AG09319 (cell line): ENCODE measurements around the gene CXorf58.

ENCODE experiments used
- DNase-seq: peaks from one replicate; pipeline ENCODE4 v3.0.0-alpha.2; 2010; ENCODE audit warnings: low read depth; ENCODE audit errors: extremely low read depth
- TF ChIP-seq, protein P1 (sequence below): IDR thresholded peaks from 2 replicates; pipeline ENCODE4 v1.5.1; 2011; ENCODE audit warnings: low read depth, mild to moderate bottlenecking, inconsistent platforms, low read length, moderate library complexity

CXorf58 gene

DNA sequence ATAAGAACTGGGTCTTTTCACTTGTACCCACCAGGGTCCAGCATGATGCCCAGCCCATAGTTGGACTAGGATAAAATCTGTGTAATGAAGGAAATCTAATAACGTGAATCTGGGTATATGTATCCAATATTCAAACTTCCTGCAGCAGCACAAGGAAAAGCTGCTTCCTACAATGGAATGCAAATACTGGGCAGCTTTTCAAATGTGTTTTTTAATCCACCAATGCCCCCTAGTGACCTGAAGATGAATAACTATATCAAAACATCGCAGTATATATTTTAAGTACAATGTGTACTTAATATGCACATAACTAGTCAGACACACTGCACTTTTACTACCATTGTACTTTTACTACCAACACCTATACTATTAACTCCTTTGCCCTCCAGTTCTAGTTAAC is 5.4 kb upstream of the CXorf58 start:
- DNase-seq: peak; percentile 18
- TF ChIP-seq, protein P1, sequence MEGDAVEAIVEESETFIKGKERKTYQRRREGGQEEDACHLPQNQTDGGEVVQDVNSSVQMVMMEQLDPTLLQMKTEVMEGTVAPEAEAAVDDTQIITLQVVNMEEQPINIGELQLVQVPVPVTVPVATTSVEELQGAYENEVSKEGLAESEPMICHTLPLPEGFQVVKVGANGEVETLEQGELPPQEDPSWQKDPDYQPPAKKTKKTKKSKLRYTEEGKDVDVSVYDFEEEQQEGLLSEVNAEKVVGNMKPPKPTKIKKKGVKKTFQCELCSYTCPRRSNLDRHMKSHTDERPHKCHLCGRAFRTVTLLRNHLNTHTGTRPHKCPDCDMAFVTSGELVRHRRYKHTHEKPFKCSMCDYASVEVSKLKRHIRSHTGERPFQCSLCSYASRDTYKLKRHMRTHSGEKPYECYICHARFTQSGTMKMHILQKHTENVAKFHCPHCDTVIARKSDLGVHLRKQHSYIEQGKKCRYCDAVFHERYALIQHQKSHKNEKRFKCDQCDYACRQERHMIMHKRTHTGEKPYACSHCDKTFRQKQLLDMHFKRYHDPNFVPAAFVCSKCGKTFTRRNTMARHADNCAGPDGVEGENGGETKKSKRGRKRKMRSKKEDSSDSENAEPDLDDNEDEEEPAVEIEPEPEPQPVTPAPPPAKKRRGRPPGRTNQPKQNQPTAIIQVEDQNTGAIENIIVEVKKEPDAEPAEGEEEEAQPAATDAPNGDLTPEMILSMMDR: peak; percentile 47

DNA sequence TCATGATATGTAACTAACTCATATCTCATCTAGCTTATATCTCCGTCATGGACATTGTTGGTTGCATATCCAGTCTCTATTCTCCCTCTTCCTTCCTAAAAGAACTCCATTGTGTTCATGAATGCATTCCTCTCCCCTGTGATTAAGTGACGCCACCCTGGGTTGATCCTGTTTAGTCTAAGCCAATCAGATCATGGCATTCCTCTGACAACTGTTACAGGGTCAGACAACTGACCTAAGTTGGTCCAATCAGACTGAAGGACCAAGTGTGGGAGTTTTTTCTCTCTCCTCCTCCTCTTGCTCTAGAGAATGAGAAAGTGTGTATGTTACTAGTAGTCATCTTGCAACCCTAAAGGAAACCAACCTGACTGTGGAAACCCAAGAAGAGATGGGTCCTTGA is 3.7 kb upstream of the CXorf58 start:
- TF ChIP-seq, protein P1: no peak
- no peak for DNase-seq

DNA sequence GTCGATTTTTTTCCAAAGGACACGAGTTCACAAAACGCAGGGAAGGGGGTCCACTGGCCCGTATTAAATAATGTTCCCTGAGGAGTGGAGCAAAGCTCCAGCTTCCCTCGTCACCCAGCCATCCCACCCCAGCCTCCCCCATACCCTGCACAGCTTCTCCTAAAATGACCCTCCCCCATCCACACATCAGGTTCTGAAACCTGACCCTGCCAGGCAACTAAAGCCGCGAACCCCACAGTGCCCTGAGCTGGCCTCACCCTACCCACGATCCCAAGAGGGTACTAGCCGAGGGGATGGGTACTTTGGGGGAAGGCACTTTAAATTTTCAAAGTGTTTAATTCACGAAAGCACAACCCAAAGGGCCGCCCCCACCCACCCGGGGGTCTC is 702 bp upstream of the CXorf58 start:
- DNase-seq: no peak
- TF ChIP-seq, protein P1: no peak

DNA sequence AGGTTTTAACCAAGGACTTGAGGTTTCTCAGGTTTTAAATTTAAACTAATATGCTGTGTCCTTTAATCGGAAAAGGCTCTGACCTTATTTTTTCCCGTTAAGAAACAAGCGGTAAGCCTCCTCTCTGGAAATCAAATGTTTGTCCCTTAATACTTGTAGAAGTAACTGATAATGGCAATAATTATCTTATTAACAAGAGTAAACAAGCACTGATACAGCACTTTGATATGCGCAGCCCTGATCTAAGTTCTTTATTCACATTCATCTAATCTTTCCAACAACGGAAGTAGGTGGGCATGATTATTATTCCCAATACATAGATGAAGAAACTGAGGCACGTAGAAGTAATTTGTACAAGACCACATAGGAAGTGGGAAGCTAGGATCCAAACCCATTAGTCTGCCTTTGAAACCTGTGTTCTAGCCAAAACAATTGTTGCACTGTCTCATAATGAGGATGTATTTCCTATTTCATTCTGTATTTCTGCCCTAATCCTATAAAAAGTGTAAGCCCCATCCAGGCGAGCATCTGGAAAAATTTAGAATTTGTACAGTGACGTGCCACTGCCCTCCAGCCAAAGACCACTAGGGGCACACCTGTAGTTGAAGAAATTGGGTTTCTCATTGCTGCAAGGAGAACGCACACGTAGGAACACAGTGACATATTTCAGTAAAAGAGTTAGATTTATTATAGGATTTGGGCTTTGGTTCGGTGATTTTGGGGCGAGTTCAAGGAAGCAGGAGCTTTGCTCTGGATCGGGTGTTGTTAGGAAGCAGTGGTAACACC is 606 bp downstream of the CXorf58 start:
- DNase-seq: no peak
- TF ChIP-seq, protein P1: peak; percentile 29

DNA sequence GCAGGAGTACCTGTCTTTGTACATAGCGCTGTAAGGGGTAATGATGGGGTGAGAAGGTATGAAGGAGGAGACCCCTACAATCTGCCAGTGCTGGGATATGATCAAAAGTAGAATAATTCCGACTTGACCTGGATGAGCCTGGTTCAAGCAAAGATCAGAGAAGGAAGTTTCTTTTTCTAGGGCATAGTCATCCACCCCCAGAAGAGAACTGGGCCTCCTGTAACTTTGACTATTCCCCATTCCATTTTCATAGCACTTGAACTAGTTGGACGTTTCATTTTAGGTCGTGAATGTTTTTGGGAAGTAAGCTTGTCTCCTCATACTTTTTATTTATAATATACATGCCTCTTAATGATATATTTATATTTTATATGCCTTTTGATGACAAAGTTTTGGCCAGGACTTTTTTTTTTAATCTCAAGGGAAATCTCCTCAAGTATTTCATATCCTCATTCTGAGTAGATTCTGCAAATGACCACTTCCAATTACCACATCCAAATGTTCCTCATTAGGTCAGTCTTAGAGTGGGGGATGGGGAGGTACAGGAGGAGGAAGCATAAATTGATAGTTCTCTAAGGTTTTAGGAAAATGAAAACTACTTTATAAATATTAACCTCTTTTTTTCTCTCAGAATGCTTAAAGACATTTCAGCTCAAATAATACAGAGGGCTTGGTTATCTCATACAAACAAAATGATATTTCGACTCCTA is 3.5 kb downstream of the CXorf58 start:
- TF ChIP-seq, protein P1: no peak
- DNase-seq: no peak

DNA sequence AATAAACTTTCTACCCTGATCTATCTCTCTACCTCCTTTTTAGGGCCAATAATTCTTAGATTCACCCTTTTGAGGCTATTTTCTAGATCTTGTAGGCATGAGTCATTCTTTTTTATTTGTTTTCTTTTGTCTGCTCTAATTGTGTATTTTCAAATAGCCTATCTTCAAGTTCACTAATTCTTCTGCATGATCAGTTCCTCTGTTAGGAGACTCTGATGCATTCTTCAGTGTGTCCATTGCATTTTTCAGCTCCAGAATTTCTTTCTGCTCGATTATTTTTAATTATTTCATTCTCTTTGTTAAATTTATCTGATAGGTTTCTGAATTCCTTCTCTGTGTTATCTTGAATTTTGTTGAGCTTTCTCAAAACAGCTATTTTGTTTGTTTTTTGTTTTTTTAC is 11.3 kb downstream of the CXorf58 start:
- TF ChIP-seq, protein P1: no peak

DNA sequence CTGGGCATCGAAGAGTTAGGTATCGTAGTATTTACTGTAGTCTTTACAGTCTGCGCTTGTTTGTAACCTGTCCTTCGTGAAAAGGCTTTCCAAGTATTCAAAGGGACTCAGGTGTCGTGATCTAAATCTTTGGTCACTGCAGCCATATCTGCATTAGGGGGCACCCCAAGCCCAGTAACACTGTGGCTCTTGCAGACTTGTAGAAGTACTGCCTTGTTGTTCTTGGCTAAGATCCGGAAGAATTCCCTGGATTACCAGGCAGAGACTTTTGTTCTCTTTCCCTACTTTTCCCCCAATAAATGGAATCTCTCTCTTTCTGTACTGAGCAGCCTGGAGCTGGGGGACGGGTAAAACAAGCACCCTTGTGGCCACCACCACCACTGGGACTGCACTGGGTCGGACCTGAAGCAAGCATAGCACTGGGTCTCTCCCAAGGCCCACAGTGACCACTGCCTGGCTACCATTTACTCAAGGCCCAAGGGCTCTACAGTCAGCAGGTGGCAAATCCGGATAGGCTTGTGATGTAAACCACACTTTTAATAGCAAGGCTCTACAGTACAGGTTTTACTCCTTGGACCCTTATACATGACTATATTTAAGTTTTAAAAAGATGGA is 12.0 kb downstream of the CXorf58 start:
- no peak for DNase-seq
- TF ChIP-seq, protein P1: no peak; the same call in none of the 2 replicates

More for the DNA sequence above, 11.3 kb downstream of the CXorf58 start:
- no peak for DNase-seq
